ENCODE measurements around the gene PPP2R1B.

PPP2R1B gene

GRCh38 chr11:111683806-111684205 lies 82.4 kb downstream of the PPP2R1B start:
- Histone ChIP-seq H3K27me3 (ENCODE audit: insufficient read depth, poor library complexity, severe bottlenecking) (no peaks in the 10 kb centered on the region), H3K4me3 (replicated peaks; ENCODE audit: insufficient read depth, low read length) (no peak overlapping the region), H3K27ac (replicated peaks) (no peak overlapping the region)
- no peak for DNase-seq (ENCODE audit: low read depth in 1 of 2, low spot score in 1 of 2)
- TF ChIP-seq GABPA (IDR thresholded peaks at IDR 0.05; ENCODE audit: low read depth) (no peak), POLR2AphosphoS5 (IDR thresholded peaks at IDR 0.05; ENCODE audit: low read depth) (no peak), SPI1 (IDR thresholded peaks at IDR 0.05; ENCODE audit: borderline replicate concordance, low read depth) (no peak), CTCF (IDR thresholded peaks at IDR 0.05; ENCODE audit: insufficient read depth, low read length) (no peak), REST (IDR thresholded peaks at IDR 0.05; ENCODE audit: insufficient replicate concordance, low read depth) (no peak)

- no peak overlapping the region for H3K27ac ChIP-seq (replicated peaks)
- H3K4me3 ChIP-seq (replicated peaks; ENCODE audit: insufficient read depth, low read length): no peak overlapping the region
- TF ChIP-seq SPI1 (IDR thresholded peaks at IDR 0.05; ENCODE audit: borderline replicate concordance, low read depth) (no peak), REST (IDR thresholded peaks at IDR 0.05; ENCODE audit: insufficient replicate concordance, low read depth) (no peak), POLR2AphosphoS5 (IDR thresholded peaks at IDR 0.05; ENCODE audit: low read depth) (no peak), CTCF (IDR thresholded peaks at IDR 0.05; ENCODE audit: insufficient read depth, low read length) (no peak), GABPA (IDR thresholded peaks at IDR 0.05; ENCODE audit: low read depth) (no peak)
- DNase-seq (ENCODE audit: low read depth in 1 of 2, low spot score in 1 of 2): no peak
- H3K27me3 ChIP-seq (ENCODE audit: insufficient read depth, poor library complexity, severe bottlenecking): no peaks in the 10 kb centered on the region
Measured at GRCh38 chr11:111680486-111681175, 85.6 kb downstream of the PPP2R1B start.

Measured in HL-60 (cell line).